ENCODE data around the gene CORO1C. TPM values are rescaled to one million over a fixed set of nuclear protein-coding genes. Genes with fewer than 3 reads are reported as not detected.

Gene CORO1C
- total and polyA plus RNA-seq, 2 experiments from 2014 or later, result 170 to 403 TPM

DNA sequence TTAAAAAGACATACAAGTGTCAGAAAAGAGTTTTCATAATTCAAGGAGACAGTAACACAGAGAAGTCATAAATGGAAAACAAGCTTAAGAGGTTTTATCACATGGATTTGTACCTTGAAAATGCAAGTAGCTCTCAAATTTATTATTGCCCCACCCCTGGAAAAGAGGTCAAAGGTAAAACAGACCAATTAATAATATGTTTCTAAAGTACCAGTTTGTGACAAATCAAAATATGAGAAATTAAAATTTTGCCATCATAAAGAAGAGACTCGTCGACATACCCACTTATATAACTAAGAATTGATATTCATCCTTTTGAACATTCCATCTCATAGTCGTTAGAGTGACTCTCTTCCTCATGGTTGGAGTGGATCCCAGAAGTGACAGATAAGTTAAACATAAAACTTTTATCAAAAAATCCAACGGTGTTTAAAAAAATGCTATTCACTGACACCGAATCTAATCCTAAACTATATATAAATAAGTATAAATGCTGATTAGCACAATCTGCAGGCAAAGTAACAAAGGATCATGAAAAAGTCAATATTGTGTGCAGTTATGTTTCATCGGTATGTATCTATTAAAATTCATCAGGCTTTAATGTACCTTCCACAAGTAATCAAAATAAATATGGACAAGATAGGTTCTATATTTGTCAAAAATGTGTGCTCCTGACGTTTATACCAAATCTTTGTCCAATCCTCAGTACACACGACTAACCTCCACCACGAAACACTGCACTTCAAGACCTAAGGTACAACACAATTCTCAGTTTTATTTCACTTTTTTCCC, 2.3 kb downstream of the CORO1C start:
- Histone ChIP-seq H3K9ac (peak overlapping the region; percentile 95), H3K9me2 (ENCODE audit: insufficient read depth) (no peaks in the 10 kb centered on the region), H3K4me3 (peak overlapping the region; percentile 89), H4K20me1 (ENCODE audit: insufficient read depth) (no peaks in the 10 kb centered on the region), H3K27me3 (replicated peaks; ENCODE audit: insufficient read depth) (no peaks in the 10 kb centered on the region), H3K4me2 (ENCODE audit: unreplicated experiment) (peak overlapping the region; percentile 100), H2AFZ (no peak overlapping the region), H3K4me1 (ENCODE audit: insufficient read depth) (peaks cover 50% of the 10 kb centered on the region), H3K79me2 (ENCODE audit: insufficient read depth) (peaks cover 72% of the 10 kb centered on the region), H3K36me3 (ENCODE audit: low read depth) (peaks cover 10% of the 10 kb centered on the region; the same call in 1 of the 2 replicates), H3F3A (ENCODE audit: insufficient read depth) (peaks cover 70% of the 10 kb centered on the region), H3K27ac (peak overlapping the region; percentile 93), H3K9me3 (ENCODE audit: low read depth) (no peaks in the 10 kb centered on the region)
- in situ Hi-C loops (cut with MboI), result no loop called here
- no peak for TF ChIP-seq EZH2 (IDR thresholded peaks at IDR 0.05; ENCODE audit: insufficient read depth, poor library complexity, severe bottlenecking)
- TF ChIP-seq EZH2phosphoT487 (IDR thresholded peaks at IDR 0.05; ENCODE audit: insufficient read depth, low read depth), result no peak
- DNase-seq, result peak; percentile 77
- 19 to 20% methylated on average over 9 of the region's 9 CpGs for WGBS, 2 experiments (ENCODE audit: low coverage in 1 of 2, low lambda C conversion rate in 2 of 2, missing lambda C conversion rate in 2 of 2)

DNA sequence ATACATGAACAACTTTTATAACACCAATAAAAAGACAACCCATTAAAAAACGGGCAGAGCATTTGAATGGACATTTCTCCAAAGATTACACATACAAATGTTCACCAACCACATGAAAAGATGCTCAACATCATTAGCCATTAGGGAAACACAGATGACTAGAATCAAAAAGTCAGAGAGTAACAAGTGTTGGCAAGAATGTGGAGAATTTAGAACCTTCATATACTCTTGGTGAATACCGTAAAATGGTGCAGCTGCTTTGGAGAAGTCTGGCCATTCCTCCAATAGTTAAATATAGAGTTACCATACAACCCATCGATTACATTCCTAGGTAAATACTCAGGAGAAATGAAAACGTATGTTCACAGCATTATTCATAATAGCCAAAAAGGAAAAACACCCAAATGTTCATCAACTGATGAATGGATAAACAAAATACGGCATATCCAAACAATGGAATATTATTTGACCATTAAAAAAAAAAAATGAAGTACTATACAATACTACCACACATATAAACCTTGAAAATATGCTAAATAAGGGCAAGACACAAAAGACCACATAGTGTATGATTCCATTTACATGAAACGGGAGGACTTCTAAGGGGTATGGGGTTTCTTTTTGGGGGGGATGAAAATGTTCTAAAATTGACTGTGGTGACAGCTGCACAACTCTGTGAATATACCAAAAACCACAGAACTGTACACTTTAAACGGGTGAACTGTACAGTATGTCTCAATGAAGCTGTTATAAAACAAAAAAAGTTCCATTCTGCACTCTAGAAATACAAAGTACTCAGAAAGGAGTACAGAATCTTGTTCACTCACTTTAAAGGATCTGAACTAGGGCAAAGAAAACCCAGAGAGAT, 3.2 kb downstream of the CORO1C start:
- Histone ChIP-seq H2AFZ (no peak overlapping the region), H3K27me3 (replicated peaks; ENCODE audit: insufficient read depth) (no peaks in the 10 kb centered on the region), H3K27ac (peak overlapping the region; percentile 93), H4K20me1 (ENCODE audit: insufficient read depth) (no peaks in the 10 kb centered on the region), H3K9me3 (ENCODE audit: low read depth) (no peaks in the 10 kb centered on the region), H3F3A (ENCODE audit: insufficient read depth) (peaks cover 73% of the 10 kb centered on the region), H3K79me2 (ENCODE audit: insufficient read depth) (peaks cover 79% of the 10 kb centered on the region), H3K9me2 (ENCODE audit: insufficient read depth) (no peaks in the 10 kb centered on the region), H3K36me3 (ENCODE audit: low read depth) (peaks cover 10% of the 10 kb centered on the region; the same call in 1 of the 2 replicates), H3K9ac (peak overlapping the region; percentile 95), H3K4me2 (ENCODE audit: unreplicated experiment) (peak overlapping the region; percentile 100), H3K4me1 (ENCODE audit: insufficient read depth) (peaks cover 54% of the 10 kb centered on the region), H3K4me3 (peak overlapping the region; percentile 89)
- DNase-seq, result no peak
- in situ Hi-C loops (cut with MboI), result no loop called here
- no peak for TF ChIP-seq EZH2 (IDR thresholded peaks at IDR 0.05; ENCODE audit: insufficient read depth, poor library complexity, severe bottlenecking)
- no peak for TF ChIP-seq EZH2phosphoT487 (IDR thresholded peaks at IDR 0.05; ENCODE audit: insufficient read depth, low read depth)
- 57 to 59% methylated on average over 7 of the region's 7 CpGs for WGBS, 2 experiments (ENCODE audit: low coverage in 1 of 2, low lambda C conversion rate in 2 of 2, missing lambda C conversion rate in 2 of 2)

- Histone ChIP-seq H3F3A (ENCODE audit: insufficient read depth) (peaks cover 73% of the 10 kb centered on the region), H3K27me3 (replicated peaks; ENCODE audit: insufficient read depth) (no peaks in the 10 kb centered on the region), H3K4me2 (ENCODE audit: unreplicated experiment) (peak overlapping the region; percentile 100), H3K79me2 (ENCODE audit: insufficient read depth) (peaks cover 86% of the 10 kb centered on the region), H3K27ac (peak overlapping the region; percentile 93), H3K4me3 (peak overlapping the region; percentile 89), H4K20me1 (ENCODE audit: insufficient read depth) (no peaks in the 10 kb centered on the region), H3K9me3 (ENCODE audit: low read depth) (no peaks in the 10 kb centered on the region), H3K36me3 (ENCODE audit: low read depth) (peaks cover 10% of the 10 kb centered on the region; the same call in 1 of the 2 replicates), H3K9ac (no peak overlapping the region), H3K4me1 (ENCODE audit: insufficient read depth) (peaks cover 57% of the 10 kb centered on the region), H3K9me2 (ENCODE audit: insufficient read depth) (no peaks in the 10 kb centered on the region), H2AFZ (no peak overlapping the region)
- TF ChIP-seq EZH2 (IDR thresholded peaks at IDR 0.05; ENCODE audit: insufficient read depth, poor library complexity, severe bottlenecking) (no peak), EZH2phosphoT487 (IDR thresholded peaks at IDR 0.05; ENCODE audit: insufficient read depth, low read depth) (no peak)
- no peak for DNase-seq
- WGBS, 2 experiments (ENCODE audit: low coverage in 1 of 2, low lambda C conversion rate in 2 of 2, missing lambda C conversion rate in 2 of 2), result 93 to 100% methylated on average over 1 of the region's 1 CpG
- in situ Hi-C loops (cut with MboI), result no loop called here
Measured at GRCh38 chr12:108727161-108727560, 4.2 kb downstream of the CORO1C start.

- H3K9me3 ChIP-seq (ENCODE audit: low read depth), result no peaks in the 10 kb centered on the region
- H3K4me1 ChIP-seq (ENCODE audit: insufficient read depth), result peaks cover 78% of the 10 kb centered on the region
- peaks cover 10% of the 10 kb centered on the region; the same call in 1 of the 2 replicates for H3K36me3 ChIP-seq (ENCODE audit: low read depth)
- DNase-seq, result no peak
- H3K4me3 ChIP-seq, result peak overlapping the region; percentile 54
- H2AFZ ChIP-seq, result no peak overlapping the region
- no peaks in the 10 kb centered on the region for H3K27me3 ChIP-seq (replicated peaks; ENCODE audit: insufficient read depth)
- H3K4me2 ChIP-seq (ENCODE audit: unreplicated experiment), result peak overlapping the region; percentile 70
- peak overlapping the region; percentile 74 for H3K9ac ChIP-seq
- no peak for TF ChIP-seq EZH2phosphoT487 (IDR thresholded peaks at IDR 0.05; ENCODE audit: insufficient read depth, low read depth)
- TF ChIP-seq EZH2 (IDR thresholded peaks at IDR 0.05; ENCODE audit: insufficient read depth, poor library complexity, severe bottlenecking), result no peak
- H3F3A ChIP-seq (ENCODE audit: insufficient read depth), result peaks cover 89% of the 10 kb centered on the region
- in situ Hi-C loops (cut with MboI), result no loop called here
- H3K27ac ChIP-seq, result peak overlapping the region; percentile 90
- H3K9me2 ChIP-seq (ENCODE audit: insufficient read depth), result no peaks in the 10 kb centered on the region
- H4K20me1 ChIP-seq (ENCODE audit: insufficient read depth), result no peaks in the 10 kb centered on the region
- peaks cover 96% of the 10 kb centered on the region for H3K79me2 ChIP-seq (ENCODE audit: insufficient read depth)
Measured at GRCh38 chr12:108724890-108725151, 6.5 kb downstream of the CORO1C start.
